GM18519 (cell line): ENCODE data around the gene ELP2.
"Not testable (repeated sequence)": the region's sequence is repeated elsewhere in the genome, so short reads cannot be mapped to it uniquely, and the experiment has no call there.

Experiments
- ATAC-seq: cut with Tn5 transposase; IDR thresholded peaks from one replicate; pipeline ENCODE4 v1.9.1; 2021; ENCODE audit warnings: mild to moderate bottlenecking, moderate library complexity; ENCODE audit not compliant: unreplicated experiment, low FRiP score

ELP2 gene

GRCh38 chr18:36129300-36130038 lies at the start of gene ELP2, which contains the start of gene SLC39A6:
Gene ELP2, plus strand, starts transcription at chr18:36129899. Its CDS starts 35 bp downstream, at chr18:36129934.
Gene SLC39A6, minus strand, starts transcription at chr18:36129340. Its CDS starts 2,333 bp downstream, at chr18:36127007.
- peak; percentile 82 for ATAC-seq

GRCh38 chr18:36081118-36081517 lies 48.6 kb upstream of the ELP2 start:
- not testable (repeated sequence) for ATAC-seq

GRCh38 chr18:36083729-36084128 lies 46.0 kb upstream of the ELP2 start:
- no peak for ATAC-seq

- ATAC-seq: no peak
Measured at GRCh38 chr18:36085195-36085594, 44.5 kb upstream of the ELP2 start.

- no peak for ATAC-seq
Measured at GRCh38 chr18:36086186-36086585, 43.5 kb upstream of the ELP2 start.

- ATAC-seq: no peak
Measured at GRCh38 chr18:36088256-36088655, 41.4 kb upstream of the ELP2 start.

GRCh38 chr18:36089001-36089400 lies 40.7 kb upstream of the ELP2 start:
- ATAC-seq: no peak

- ATAC-seq: not testable (repeated sequence)
Measured at GRCh38 chr18:36092116-36092515, 37.6 kb upstream of the ELP2 start.

GRCh38 chr18:36094431-36094830 lies 35.3 kb upstream of the ELP2 start:
- no peak for ATAC-seq

GRCh38 chr18:36095936-36096519 lies 33.7 kb upstream of the ELP2 start:
- no peak for ATAC-seq

- ATAC-seq: no peak
Measured at GRCh38 chr18:36096955-36097354, 32.7 kb upstream of the ELP2 start.

GRCh38 chr18:36099311-36099710 lies 30.4 kb upstream of the ELP2 start:
- no peak for ATAC-seq

GRCh38 chr18:36101943-36102342 lies 27.8 kb upstream of the ELP2 start:
- ATAC-seq: no peak

- ATAC-seq: no peak
Measured at GRCh38 chr18:36104749-36105148, 24.9 kb upstream of the ELP2 start.

- no peak for ATAC-seq
Measured at GRCh38 chr18:36107477-36107876, 22.2 kb upstream of the ELP2 start.

GRCh38 chr18:36108196-36108595 lies 21.5 kb upstream of the ELP2 start:
- no peak for ATAC-seq

GRCh38 chr18:36108601-36109000 lies 21.1 kb upstream of the ELP2 start:
- ATAC-seq: no peak

- no peak for ATAC-seq
Measured at GRCh38 chr18:36109737-36110136, 20.0 kb upstream of the ELP2 start.

GRCh38 chr18:36112302-36112701 lies 17.4 kb upstream of the ELP2 start:
- ATAC-seq: no peak

GRCh38 chr18:36114251-36114650 lies 15.4 kb upstream of the ELP2 start:
- ATAC-seq: no peak

- no peak for ATAC-seq
Measured at GRCh38 chr18:36114738-36115137, 15.0 kb upstream of the ELP2 start.

GRCh38 chr18:36116771-36117170 lies 12.9 kb upstream of the ELP2 start:
- not testable (repeated sequence) for ATAC-seq
